HG02642 (cell line): ENCODE data around the gene CCDC106.

Experiments used
- ATAC-seq: cut with Tn5 transposase; IDR thresholded peaks from one replicate; pipeline ENCODE4 v1.9.1; 2021; ENCODE audit warnings: mild to moderate bottlenecking; ENCODE audit not compliant: unreplicated experiment, poor library complexity

Gene CCDC106

GRCh38 chr19:55692681-55693081, 44.7 kb downstream of the CCDC106 start:
- no peak for ATAC-seq

GRCh38 chr19:55693336-55693974, 45.4 kb downstream of the CCDC106 start:
- no peak for ATAC-seq

- no peak for ATAC-seq
These were observed 46.2 kb downstream of the CCDC106 start for GRCh38 chr19:55694241-55694655.

GRCh38 chr19:55694656-55695491, 46.9 kb downstream of the CCDC106 start:
- no peak for ATAC-seq

GRCh38 chr19:55695511-55696290, 47.7 kb downstream of the CCDC106 start:
- no peak for ATAC-seq

GRCh38 chr19:55696301-55697068, 48.5 kb downstream of the CCDC106 start:
- ATAC-seq = no peak

GRCh38 chr19:55697069-55697440, 49.0 kb downstream of the CCDC106 start:
- no peak for ATAC-seq

- no peak for ATAC-seq
These were observed 49.7 kb downstream of the CCDC106 start for GRCh38 chr19:55697698-55698097.

- no peak for ATAC-seq
These were observed 50.2 kb downstream of the CCDC106 start for GRCh38 chr19:55698256-55698655.

- ATAC-seq = no peak
These were observed 51.2 kb downstream of the CCDC106 start for GRCh38 chr19:55699221-55699620.

- ATAC-seq = no peak
These were observed 52.8 kb downstream of the CCDC106 start for GRCh38 chr19:55700813-55701212.

- ATAC-seq = no peak
These were observed 54.2 kb downstream of the CCDC106 start for GRCh38 chr19:55702131-55702627.
